Pancreas (tissue), 10 donors: ENCODE measurements around the gene SLC25A25. TPM values are rescaled to one million over a fixed set of nuclear protein-coding genes. Genes with fewer than 3 reads are reported as not detected.

ENCODE experiments used
- ATAC-seq, 4 donors: fragments of 200-7000 bp; cut with Tn5 transposase; one replicate each; pipeline versions ENCODE4 v1.8.0 to v1.9.1; 2020; ENCODE audit warnings: mild to moderate bottlenecking in 4 of 4, moderate library complexity in 4 of 4
- DNase-seq, 6 donors: peaks; one replicate each; pipeline ENCODE4 v3.0.0-alpha.2; 2020
- FAIRE-seq: peaks from 2 replicates; lab custom pipeline; 2012; peaks lifted over from hg19 to GRCh38; lab: Jason Lieb, UNC
- H3K27ac ChIP-seq, 4 donors: fragments of 200-600 bp; sonication (generic); 1 replicate in 3 of 4; 2 replicates in 1 of 4; pipeline versions ENCODE4 v1.5.0 to v1.8.0; 2020
- H3K27me3 ChIP-seq, 4 donors: fragments of 200-600 bp; one replicate each; pipeline ENCODE4 v1.8.0; 2021
- H3K36me3 ChIP-seq, 3 donors: fragments of 200-600 bp; sonication (generic) in 1 of 3; one replicate each; pipeline versions ENCODE4 v1.5.0 to v1.8.0; 2020 to 2021
- H3K4me1 ChIP-seq, 3 donors: fragments of 200-600 bp; one replicate each; pipeline ENCODE4 v1.8.0; 2021
- H3K4me3 ChIP-seq, 4 donors: fragments of 200-600 bp; sonication (generic) in 2 of 4; one replicate each; pipeline versions ENCODE4 v1.5.0 to v1.8.0; 2020 to 2021
- H3K9me3 ChIP-seq, 4 donors: fragments of 200-600 bp; one replicate each; pipeline ENCODE4 v1.8.0; 2021
- CTCF ChIP-seq, 4 donors: fragments of 200-600 bp; sonication (generic) in 3 of 4; IDR thresholded peaks; one replicate each; pipeline versions ENCODE4 v1.5.0 to v1.8.0; 2021; ENCODE audit warnings: antibody characterized with exemption in 4 of 4
- WGBS, 2 donors: extraction: QIAGEN DNeasy Blood & Tissue Kit; methylation state at CpG; one replicate each; pipeline ENCODE4 v1.1.7; 2013; 5-methylcytosine and 5-hydroxymethylcytosine counted together
- intact Hi-C, 3 donors: fragments of 100-400 bp; cut with DNase I; formaldehyde crosslinking; loops; one replicate each; pipeline versions ENCODE4 v1.11.1 to v1.14.2; 2022
- polyA plus RNA-seq, 2 donors: library from polyadenylated mRNA; stranded (reverse); fragments of 200-250 nt; gene quantifications; one replicate each; pipeline ENCODE4 v1.2.3, GENCODE V29; 2013
- total RNA-seq, 6 donors: library from RNA; stranded (reverse); fragmentation: NEBNext Ultra II Directional in 4 of 6; extraction: Animal tissue kit (Norgen Biotek cat#: 25700) in 4 of 6; gene quantifications; one replicate each; pipeline versions ENCODE4 v1.2.1 to v1.2.4, GENCODE V29; 2021 to 2023
- donor health status: healthy with polysubstance abuse.
- donor health status: DM: no; HTN: no; CAD: no; lungs with moderate emphysema.
- donor health status: DM: no; HTN: no; CAD: no.
- donor health status: control.
- donor health status: control.
- donor health status: Bipolar disorder and iron deficiency.
- donor health status: DM: yes; HTN: yes; CAD: no.
- donor health status: DM: no; HTN: no; CAD: no.
- donor health status: DM: no; HTN: no; CAD: no.
- donor health status: DM: yes; HTN: yes; CAD: no.

SLC25A25 gene
- total and polyA plus RNA-seq, 8 donors = 6.8 to 134 (median 43.1) TPM

DNA sequence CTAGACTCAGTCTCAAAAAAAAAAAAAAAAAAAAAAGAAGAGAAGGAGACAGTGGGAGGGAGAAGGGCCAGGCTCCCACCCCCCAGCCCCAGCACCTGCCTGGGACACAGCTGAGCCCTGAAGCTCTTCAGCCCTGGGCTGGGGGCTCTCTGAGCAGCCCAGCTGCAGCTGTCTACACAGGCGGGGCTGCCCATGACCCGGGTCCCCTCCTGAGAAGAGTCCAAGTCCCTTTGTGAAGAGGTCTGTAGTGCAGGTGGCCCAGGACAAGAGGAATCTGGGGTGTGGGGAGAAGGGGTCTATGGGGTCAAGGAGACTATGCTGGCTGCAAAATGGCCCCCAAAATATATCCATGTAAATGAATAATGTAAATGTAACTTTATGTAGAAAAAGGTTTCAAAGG lies 74.6 kb downstream of the SLC25A25 start:
- no peak for FAIRE-seq
- H3K4me1 ChIP-seq = no peaks in the 10 kb centered on the region
- TF ChIP-seq CTCF (IDR thresholded peaks at IDR 0.05) = no peak
- H3K27ac ChIP-seq = no peak overlapping the region
- 69 to 72% methylated on average over 2 of the region's 2 CpGs for WGBS, 2 donors
- intact Hi-C loops = no loop called here
- H3K4me3 ChIP-seq = no peak overlapping the region
- no peaks in the 10 kb centered on the region for H3K27me3 ChIP-seq
- no peak for ATAC-seq
- no peaks in the 10 kb centered on the region for H3K9me3 ChIP-seq
- H3K36me3 ChIP-seq = no peaks in the 10 kb centered on the region
- DNase-seq = peak in 3 of 6 donors; percentile 6 to 39 (median 25)

- Histone ChIP-seq H3K27ac (no peak overlapping the region), H3K4me1 (peaks cover 3 to 5% (median 5%) of the 10 kb centered on the region in 3 donors), H3K9me3 (no peaks in the 10 kb centered on the region), H3K36me3 (no peaks in the 10 kb centered on the region), H3K4me3 (no peak overlapping the region), H3K27me3 (no peaks in the 10 kb centered on the region)
- no peak for TF ChIP-seq CTCF (IDR thresholded peaks at IDR 0.05)
- DNase-seq (peak in 3 of 6 donors; percentile 18 to 56 (median 55)), FAIRE-seq (no peak), ATAC-seq (no peak)
- 82 to 83% methylated on average over 8 of the region's 8 CpGs for WGBS, 2 donors
- intact Hi-C loops = no loop called here
These were observed 75.7 kb downstream of the SLC25A25 start for GRCh38 chr9:128143525-128144238.

DNA sequence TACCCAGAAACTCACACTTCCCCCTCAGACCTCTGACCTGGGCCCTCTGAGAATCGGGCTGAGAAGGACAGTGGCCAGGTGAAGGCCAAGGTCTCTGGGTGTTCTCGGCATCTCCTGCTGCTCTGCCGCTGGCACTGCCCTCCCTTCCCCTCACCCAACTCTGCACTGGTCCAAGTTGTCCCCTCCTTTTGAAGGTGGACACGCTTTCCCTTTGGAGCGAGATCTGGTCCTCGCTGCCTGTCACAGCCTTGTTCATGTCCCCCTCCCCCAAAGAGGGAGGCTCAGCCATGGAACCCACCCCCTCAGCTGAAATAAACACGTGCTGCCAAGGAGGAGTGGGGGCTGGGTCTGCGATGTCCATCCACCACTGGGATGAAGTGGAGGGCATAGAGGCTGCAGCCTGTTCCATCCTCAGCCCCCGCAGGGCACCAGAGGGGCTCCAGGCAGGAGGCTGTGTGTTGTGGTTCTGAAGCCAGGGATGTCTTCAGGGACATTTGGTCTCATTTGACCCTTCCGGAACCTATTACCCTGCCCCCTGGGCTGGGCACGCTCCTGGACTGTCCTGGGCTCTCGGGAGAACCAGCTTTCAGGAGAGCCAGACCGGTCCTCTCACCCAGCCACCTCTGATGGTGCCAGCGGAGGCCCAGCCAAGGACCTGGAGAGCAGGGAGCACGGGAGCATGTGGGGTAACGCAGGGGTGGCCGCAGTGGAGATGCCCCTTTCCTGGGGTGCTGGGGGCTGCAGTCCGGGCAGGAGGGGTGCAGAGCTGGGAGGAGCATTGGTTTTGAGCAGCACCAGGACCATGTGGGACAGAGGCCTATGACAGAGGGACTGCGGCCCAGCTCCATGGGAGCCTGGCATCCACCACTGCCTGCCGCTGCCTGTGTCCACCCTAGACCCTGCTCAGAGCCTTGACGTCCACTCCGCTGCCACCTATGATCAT lies 76.5 kb downstream of the SLC25A25 start:
- DNase-seq = peak in 3 of 6 donors; percentile 14 to 57 (median 49)

GRCh38 chr9:128145536-128145935 lies 77.5 kb downstream of the SLC25A25 start:
- ATAC-seq = no peak
- no peak for TF ChIP-seq CTCF (IDR thresholded peaks at IDR 0.05)
- DNase-seq = peak in 3 of 6 donors; percentile 11 to 46 (median 43)
- intact Hi-C loops = no loop called here
- peaks cover 11 to 18% (median 12%) of the 10 kb centered on the region in 3 donors for H3K4me1 ChIP-seq
- H3K27ac ChIP-seq = no peak overlapping the region
- WGBS, 2 donors = 64 to 71% methylated on average over 8 of the region's 8 CpGs
- no peaks in the 10 kb centered on the region for H3K9me3 ChIP-seq
- no peak for FAIRE-seq
- no peaks in the 10 kb centered on the region for H3K36me3 ChIP-seq
- no peak overlapping the region for H3K4me3 ChIP-seq
- no peaks in the 10 kb centered on the region for H3K27me3 ChIP-seq

More for the DNA sequence above, 76.5 kb downstream of the SLC25A25 start:
- WGBS, 2 donors = 79 to 85% methylated on average over 22 of the region's 22 CpGs
- no peak for TF ChIP-seq CTCF (IDR thresholded peaks at IDR 0.05)
- Histone ChIP-seq H3K27ac (no peak overlapping the region), H3K4me1 (peaks cover 10 to 12% (median 11%) of the 10 kb centered on the region in 3 donors), H3K36me3 (no peaks in the 10 kb centered on the region), H3K9me3 (no peaks in the 10 kb centered on the region), H3K27me3 (no peaks in the 10 kb centered on the region), H3K4me3 (no peak overlapping the region)
- no peak for FAIRE-seq
- intact Hi-C loops = no loop called here
- no peak for ATAC-seq
